ENCODE measurements around the gene SYNM.

GRCh38 chr15:99071091-99071680, 33.7 kb upstream of the SYNM start:
- TF ChIP-seq POLR2AphosphoS5 (IDR thresholded peaks at IDR 0.05; ENCODE audit: low read depth, low read length): no peak
- TF ChIP-seq REST (IDR thresholded peaks at IDR 0.05; ENCODE audit: insufficient read depth in 1 of 2, low read depth in 2 of 2, low read length in 2 of 2): no peak

All from PFSK-1 (cell line).